NCI-H1092 (cell line): ENCODE results near the gene CACNG4.
A peak's percentile ranks its signal among the peaks of the same experiment; 100 is the strongest.
"Not testable (repeated sequence)": the region's sequence is repeated elsewhere in the genome, so short reads cannot be mapped to it uniquely, and the experiment has no call there.

Source experiments
- DNase-seq: peaks from one replicate; lab custom pipeline; 2025; lab: John Stamatoyannopoulos, UW

Gene CACNG4

GRCh38 chr17:66964930-66965800, 658 bp downstream of the CACNG4 start:
- DNase-seq = peak; percentile 28

- DNase-seq = no peak
Measured at GRCh38 chr17:66965801-66966262, 1.3 kb downstream of the CACNG4 start.

DNA sequence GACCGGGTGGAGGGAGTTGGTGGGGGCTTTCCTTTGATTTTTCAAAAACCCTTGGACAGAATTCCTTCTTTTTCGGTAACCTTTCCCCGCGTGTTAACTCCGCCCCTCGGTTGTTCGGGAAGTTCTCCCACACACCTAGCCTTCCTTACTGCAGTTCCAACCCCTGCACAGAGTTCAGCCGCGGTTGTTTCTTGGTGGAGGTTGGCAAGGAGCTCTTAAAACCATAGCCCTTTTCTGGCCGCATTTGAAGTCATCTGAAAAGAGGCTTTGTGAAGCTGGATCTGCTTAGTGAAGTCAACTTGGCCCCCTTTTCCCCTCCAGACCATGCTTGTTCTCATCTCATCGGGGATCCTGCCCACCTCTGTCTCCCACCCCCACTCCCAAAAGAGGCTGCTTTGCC, 1.8 kb downstream of the CACNG4 start:
- DNase-seq = no peak

DNA sequence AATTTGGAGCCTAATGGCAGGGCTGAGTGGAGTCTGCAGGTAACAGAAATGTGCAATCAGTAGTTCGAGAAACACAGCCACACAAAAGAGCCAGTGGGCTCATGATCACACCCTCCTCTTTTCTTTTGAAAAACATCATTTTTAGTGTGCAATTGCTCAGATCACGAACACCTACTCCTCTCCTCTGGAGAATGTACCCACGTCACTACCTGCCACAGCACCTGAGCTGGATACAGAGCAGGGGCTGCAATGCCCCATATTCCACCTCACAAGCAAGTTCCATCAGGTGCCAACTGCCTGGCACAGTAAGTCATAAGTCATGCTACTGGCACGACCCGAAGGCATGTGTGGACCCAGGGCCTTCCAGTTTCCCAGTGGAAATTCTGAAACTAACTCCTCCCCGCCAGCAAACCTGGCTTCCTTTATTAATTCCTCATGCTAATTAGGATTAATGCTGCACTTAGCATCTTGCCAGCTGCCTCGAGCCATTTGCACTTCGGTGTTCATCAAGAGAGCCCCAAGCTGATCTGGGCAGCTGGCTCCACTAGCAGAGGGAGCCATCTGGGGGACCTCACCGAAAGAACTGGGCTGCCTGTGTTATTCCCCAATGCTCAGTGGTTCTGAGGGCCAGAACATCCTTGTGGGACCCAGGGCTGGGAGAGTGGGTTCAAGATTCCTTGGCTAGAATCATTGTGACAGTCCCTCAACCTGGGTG, 2.4 kb downstream of the CACNG4 start:
- no peak for DNase-seq

DNA sequence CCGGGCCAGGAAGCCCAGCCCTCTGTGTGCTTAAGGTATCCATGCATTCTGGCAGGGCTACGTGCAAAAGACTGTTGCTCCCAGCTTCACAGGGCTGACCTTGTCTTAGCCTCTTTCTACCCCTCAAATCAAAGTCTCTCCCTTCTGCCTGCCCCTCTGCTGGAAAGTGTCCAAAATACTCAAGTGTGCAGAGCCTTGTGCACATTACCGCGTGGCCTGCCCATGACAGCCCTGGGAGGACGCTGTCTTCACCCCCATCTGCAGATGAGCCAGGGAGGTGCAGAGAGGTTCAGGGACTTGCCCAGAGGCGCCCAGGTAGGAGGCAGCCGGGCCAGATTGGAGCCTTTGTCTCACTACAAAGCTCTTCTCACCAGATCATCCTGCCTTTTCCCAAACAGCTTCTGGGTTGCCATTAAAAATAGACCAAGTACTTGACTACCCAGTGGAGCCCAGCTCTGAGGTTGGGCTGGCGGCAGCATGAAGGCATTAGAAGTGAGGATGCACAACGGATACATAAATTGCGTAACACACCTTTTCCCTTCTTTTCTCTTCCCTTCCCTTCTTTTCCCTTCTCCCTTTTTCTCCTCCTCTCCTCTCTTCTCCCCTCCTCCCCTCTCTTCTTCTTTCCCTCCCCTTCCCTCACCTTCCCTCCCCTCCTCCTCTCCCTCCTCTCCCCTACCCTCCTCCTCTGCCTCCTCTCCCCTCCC, 3.5 kb downstream of the CACNG4 start:
- DNase-seq = peak; percentile 12

GRCh38 chr17:66968916-66969315, 4.4 kb downstream of the CACNG4 start:
- no peak for DNase-seq

DNA sequence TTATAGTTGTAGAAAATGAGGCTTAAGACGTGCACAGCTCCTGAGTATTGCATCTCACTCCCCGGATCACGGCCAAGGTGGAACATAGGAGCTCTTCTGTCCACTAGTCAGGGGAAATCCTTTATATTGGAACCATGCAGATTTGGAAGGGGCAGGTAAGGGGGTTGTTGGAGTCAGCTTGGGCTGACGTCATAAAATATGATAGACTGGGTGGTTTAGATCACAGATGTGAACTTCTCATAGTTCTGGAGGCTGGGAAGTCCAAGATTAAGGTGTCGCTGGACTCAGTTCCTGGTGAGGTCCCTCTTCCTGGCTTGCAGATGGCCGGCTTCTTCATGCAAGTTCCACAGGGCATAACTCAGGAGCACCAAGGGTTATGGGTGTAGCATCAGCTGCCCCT, 5.6 kb downstream of the CACNG4 start:
- no peak for DNase-seq

DNA sequence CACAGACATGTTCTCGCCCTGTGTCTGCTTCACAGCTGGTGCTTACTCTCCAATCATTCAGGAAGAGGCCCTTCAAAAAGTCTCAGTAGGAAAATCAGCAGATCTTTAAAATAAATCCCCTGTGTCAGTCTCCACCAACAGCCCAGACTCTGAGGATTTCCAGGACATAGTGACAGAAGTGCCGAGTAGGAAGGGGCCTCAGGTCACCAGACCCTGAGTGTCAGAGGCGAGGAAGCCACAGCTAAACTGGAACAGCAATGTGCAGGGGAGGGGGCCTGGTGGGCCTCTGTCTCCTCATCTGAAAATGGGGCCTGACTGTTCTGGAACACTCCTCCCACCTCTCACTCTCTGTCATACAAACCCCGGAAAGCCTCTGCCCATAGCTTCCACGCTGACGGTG, 6.3 kb downstream of the CACNG4 start:
- no peak for DNase-seq

- no peak for DNase-seq
Measured at GRCh38 chr17:66971264-66971663, 6.8 kb downstream of the CACNG4 start.

DNA sequence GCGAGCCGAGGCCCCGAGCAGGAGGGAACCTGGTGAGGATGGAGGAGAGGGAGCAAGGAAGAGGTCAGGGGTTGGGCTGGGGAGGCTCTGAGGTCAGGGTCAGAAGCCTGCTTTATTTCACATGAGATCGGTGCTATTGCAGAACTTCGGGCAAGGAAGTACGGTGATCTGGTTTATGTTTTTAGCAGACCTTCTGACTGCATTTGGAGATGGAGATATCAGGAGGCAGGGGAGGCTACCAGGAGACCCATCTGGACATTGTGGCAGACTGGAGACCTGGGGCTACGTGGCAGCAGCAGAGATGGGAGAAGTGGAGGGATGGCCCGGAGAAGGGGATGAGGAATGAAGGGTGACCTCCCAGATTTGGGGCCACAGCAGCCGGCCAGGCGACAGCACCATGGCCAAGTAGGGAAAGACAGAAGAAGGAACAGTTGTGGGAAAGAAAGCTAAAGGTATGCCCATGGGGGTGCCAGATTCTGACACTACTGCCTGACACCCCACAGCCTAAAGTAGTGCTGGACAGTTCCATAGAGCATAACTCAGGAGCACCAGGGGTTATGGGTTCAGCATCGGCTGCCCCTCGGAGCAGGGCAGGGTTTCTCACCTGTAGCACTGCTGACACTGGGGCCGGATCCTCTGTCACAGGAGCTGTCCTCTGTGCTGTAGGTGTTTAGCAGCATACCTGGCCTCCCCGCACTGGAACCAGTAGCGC, 7.4 kb downstream of the CACNG4 start:
- DNase-seq = no peak

DNA sequence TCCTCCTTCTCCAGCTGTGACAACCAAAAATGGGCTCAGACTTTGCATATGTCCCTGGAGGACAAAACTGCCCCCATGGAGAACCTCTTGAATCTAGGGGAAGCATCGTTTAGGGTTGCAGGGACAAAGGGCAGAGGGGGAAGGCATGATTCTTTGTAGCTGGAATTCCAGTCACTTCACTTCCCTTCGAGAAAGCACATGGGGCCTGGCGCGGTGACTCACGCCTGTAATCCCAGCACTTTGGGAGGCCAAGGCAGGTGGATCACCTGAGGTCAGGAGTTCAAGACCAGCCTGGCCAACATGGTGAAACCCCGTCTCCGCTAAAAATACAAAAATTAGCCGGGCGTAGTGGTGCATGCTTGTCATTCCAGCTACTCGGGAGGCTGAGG, 7.9 kb downstream of the CACNG4 start:
- not testable (repeated sequence) for DNase-seq

- no peak for DNase-seq
Measured at GRCh38 chr17:66975188-66975587, 10.7 kb downstream of the CACNG4 start.

- DNase-seq = no peak
Measured at GRCh38 chr17:66975614-66976378, 11.3 kb downstream of the CACNG4 start.

GRCh38 chr17:66976379-66976663, 11.8 kb downstream of the CACNG4 start:
- DNase-seq = no peak

- no peak for DNase-seq
Measured at GRCh38 chr17:66976781-66977201, 12.3 kb downstream of the CACNG4 start.

GRCh38 chr17:66978514-66979061, 14.1 kb downstream of the CACNG4 start:
- DNase-seq = no peak

- no peak for DNase-seq
Measured at GRCh38 chr17:66980896-66981295, 16.4 kb downstream of the CACNG4 start.

DNA sequence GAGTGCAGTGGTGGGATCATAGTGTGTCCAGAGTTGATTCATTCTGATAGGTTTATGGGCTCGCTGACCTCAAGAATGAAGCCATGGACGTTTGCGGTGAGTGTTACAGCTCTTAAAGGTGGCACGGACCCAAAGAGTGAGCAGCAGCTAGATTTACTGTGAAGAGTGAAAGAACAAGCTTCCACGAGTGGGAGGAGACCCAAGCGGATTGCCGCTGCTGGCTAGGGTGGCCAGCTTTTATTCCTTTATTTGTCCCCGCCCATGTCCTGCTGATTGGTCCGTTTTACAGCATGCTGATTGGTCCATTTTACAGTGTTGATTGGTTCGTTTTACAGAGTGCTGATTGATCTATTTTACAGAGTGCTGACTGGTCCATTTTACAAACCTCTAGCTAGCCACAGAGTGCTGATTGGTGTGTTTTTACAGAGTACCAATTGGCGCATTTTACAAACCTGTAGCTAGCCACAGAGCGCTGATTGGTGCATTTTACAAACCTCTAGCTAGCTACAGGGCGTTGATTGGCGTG, 17.5 kb downstream of the CACNG4 start:
- no peak for DNase-seq

DNA sequence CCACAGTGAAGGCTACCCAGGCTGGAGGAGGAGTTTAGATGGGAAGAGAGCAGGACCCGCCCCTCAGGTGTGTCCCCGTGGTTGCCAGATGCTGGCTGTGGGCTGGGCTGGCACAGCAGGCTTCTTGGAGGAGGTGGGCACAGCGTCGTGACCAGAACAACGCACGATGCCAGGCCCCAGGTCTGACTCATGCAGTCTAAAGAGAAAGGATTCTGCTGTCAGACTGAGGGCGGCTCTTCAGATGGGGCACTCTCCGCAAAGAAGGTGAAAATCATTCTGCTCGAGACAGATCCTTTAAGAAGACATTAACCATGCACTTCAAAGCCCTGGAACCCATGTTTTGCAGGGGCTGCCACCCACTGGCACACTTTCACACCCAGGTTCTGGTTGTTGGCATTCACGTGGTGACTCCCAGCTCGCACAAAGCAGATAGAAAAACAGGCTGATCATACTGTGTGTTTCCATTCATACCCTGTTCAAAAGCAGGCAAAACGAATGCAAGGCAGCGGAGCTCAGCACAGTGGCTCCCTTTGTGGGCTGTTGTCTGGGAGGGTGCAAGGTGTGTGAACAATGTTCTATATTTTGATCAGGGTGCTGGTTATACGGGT, 19.0 kb downstream of the CACNG4 start:
- DNase-seq = no peak

DNA sequence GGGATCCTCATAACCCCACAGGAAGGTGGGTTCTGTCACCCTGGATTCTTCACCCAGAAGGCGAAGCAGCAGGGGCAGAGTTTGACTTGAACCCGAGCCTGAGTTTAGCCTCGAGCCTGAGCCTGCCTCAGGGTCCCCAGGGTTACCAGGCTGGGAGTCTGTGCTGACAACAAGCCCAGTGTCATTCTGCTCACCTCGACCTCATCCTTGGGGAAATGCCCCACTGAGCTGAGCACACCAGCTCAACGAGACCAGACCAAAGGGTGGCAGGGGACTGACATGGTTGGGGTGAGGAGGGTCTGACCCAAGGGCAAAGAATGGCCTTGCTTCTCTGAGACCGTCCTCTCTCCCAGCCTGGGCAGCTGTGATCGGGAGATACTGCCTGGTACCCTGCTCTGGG, 20.2 kb downstream of the CACNG4 start:
- no peak for DNase-seq
